Activated CD4-positive, alpha-beta T cell treated with anti-CD3 and anti-CD28 coated beads, Interleukin-2, amount 50 U/mL, for 24 hours (primary cell): ENCODE data around the gene GLP2R.

Experiments
- DNase-seq, 2 donors: peaks; one replicate each; pipeline ENCODE4 v3.0.0-alpha.2; 2020; ENCODE audit warnings: low read depth in 1 of 2, low spot score in 1 of 2

Gene GLP2R

DNA sequence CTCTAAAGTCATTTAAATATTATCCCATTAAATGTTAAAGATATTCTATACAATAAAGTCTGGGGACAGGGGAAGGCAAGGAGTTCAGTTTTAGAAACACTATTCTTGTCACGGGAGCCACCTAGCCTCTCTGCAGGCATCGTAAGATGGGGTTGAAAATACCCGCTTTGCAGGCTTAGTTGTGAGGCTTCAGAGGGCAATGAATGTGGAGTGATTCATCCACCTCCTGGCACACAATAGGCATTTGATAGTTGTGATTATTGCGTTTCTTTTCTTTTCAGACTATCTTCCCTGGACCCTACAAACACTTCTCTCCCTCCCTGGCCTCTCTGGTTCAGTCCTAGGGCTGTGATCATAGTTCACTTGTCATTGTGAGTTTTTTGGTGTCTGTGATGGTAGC lies 19.6 kb downstream of the GLP2R start:
- no peak for DNase-seq

DNA sequence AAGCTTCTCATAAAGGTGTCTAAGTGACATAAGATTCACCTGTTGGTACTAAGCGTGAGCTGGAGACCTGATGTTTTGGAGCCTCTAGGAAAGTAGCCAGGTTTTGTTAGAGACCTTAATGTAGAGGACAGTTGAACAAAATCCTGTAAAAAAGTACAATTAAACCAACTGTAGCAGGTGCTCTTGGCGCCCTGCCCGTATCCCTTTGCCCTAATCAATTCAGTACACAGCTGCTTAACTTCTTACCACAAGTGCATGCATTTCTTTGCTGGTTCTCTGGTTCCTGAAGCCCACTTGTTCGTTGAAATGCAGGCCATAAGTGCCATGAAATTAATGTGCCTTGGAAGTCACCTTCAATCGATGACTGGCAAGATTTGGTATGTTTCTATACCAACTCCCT lies 24.4 kb downstream of the GLP2R start:
- DNase-seq = no peak

DNA sequence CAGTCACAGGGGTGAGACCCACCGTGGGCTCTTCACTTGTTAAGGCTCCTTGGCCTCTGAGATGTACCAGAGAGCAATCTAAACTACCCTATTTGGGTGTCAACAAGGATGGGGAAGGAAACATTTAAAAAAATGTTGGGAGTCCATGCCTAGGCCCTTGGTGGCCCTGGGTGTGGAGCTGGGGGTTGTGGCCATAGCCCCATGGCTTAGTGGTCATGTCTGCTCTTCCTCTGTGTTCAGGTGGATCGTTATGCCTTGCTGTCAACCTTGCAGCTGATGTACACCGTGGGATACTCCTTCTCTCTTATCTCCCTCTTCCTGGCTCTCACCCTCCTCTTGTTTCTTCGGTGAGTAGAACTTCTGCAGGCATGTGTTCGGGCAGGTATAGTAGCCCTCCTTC lies 28.5 kb downstream of the GLP2R start:
- DNase-seq = no peak

DNA sequence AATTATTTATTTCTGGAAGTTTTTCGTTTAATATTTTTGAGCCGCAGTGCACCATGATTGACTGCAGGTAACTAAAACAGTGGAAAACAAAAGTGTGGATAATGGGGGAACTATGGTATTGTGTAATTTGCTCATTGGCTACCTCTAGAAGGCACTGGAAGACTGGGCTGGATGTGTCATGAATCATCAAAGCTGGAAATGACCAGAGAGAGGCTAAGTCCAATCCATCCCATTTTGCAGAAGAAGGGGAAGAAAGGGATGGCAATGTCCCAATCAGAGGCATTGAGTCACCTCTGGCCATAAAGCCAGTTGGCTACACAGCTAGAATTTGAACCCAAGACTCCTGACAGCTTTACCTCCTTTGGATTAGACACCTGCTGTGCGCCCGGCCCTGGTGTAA lies 29.3 kb downstream of the GLP2R start:
- DNase-seq = no peak

DNA sequence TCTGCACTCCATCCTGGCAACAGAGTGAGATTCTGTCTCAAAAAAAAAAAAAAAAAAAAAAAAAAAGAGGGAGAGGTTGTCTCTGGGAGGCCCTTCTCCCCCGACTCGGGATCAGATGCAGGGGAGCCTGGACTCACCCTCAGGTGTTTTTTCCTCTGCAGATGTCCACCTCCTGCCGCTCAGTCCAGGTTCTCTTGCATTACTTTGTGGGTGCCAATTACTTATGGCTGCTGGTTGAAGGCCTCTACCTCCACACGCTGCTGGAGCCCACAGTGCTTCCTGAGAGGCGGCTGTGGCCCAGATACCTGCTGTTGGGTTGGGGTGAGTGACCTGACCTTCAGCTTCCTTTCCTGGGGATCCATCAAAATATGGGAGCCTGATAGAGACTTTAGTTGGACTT lies 34.1 kb downstream of the GLP2R start:
- no peak for DNase-seq

DNA sequence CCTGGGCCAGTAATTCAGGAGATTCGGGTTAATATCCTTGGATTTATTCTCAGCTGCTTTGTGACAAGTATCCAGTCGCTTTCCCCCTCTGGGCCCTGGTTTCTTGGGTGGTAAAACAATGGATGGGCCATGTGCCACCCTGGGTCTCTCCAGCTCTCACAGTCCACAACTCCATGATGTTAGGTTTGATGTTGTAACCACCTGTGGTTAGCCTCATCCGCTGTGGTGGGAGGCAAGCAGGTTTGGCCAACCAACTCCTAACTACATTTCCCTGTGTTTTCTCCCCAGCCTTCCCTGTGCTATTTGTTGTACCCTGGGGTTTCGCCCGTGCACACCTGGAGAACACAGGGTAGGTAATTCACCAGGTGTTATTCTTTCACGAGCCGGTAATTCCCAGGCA lies 35.1 kb downstream of the GLP2R start:
- DNase-seq = no peak

DNA sequence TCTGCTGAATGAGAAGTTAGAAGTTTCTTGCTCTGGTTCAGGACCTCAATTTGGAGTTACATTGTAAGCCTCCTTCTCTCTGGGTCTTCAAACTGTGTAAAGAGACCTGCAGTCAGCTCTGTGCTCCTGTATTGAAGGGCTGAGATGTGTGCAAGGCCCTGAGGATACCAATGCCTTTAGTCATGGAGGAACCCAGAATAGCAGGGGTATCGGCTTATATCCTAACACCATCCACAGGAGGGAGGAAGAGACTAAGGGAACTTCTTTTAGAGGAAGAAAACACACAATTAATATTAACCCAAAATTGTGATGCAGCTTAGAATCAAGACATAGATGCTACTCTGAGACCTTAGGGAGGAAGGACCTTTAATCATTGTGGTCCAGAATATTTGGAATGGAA lies 36.5 kb downstream of the GLP2R start:
- DNase-seq = no peak

DNA sequence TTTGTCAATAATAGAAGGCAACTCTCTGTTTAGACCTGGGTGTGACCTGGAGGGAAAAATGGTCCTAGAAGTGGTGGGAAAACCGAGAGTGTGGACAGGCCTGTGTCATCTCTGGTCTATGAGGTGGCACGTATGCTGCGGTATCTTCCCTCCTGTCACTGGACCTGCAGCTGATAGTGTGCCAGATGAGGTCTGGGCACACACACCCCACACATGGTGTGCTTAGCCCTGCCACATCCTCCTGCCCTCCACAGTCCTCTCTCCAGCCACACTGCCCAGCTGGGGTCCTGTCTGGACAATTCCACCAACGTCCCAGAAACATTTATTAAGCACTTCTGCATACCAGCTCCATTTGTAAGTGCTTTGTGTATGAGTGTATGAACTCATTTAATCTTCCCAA lies 37.2 kb downstream of the GLP2R start:
- no peak for DNase-seq

DNA sequence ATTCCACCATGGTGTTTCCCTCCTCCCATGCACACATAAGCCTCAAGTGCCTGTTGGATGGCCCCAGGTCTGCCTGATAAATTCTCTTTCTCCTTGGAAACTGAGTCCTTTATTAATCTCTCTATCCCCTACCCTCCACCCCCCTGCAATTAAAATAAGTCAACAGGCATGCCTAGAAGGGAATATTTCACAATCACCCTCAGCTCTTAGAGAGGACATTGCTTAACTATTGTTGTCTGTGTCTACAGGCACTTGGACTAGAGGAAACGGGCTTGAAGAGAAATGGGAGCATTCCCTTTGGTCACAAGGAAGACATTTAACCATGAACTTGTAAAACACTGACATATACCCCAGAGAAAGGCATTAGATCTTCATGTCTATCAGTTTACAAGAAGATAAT lies 39.9 kb downstream of the GLP2R start:
- no peak for DNase-seq

DNA sequence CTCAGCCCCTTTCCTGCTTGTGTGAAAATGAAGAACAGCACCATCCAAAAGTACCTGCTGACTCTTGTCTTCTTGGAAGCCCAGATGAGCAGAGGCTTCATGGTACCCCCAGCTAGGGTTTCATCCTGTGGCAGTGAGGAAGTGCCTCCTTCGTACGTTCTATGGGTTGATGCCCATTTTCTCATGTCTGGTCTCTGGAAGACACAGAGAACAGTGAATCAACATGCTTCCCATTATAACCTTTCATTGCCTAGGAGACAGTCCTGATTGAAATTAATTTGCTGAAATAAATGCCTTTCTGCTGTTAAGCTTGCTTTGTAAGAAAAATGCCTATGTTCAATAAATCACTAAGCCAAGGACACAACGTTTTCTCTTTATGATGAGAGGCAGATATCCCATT lies 42.8 kb downstream of the GLP2R start:
- DNase-seq = no peak

DNA sequence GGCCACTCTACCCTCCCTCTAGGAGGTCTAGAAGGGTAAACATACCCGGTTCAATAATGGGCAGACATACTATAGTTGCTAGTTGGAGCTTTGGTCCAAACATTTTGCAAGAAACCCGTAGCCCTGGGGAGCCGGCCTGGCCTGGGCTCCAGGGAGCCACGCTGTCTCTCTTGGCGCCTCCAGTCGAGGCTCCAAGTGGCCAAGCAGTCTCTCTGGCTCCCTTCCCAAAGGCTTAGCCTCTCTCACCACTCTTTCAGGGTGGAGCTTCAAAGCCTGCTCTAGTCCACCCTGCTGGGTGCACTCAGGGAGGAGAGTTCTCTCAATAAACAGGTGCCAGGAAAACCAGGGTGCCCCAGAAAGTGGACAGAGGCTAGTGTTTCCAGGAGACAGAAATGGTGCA lies 47.1 kb downstream of the GLP2R start:
- DNase-seq = no peak

DNA sequence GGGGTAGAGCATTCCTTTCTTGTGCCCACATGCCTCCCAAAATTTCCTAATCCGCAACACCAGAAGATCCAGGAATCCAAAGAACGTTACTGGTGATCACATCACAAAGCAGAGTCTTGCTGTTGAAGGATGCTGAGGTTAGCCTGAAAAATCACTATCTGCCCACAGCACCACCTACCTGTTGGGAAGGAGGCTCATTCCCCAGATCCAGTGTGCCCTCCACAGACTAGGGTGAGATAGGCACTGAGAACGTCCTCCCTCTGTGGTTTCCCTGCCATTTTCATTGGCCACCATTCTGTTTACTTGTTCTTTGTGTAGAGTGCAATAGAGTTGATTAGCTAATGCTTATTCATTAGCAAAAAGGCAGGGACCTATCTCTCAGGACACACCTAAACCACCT lies 49.0 kb downstream of the GLP2R start:
- DNase-seq = no peak

DNA sequence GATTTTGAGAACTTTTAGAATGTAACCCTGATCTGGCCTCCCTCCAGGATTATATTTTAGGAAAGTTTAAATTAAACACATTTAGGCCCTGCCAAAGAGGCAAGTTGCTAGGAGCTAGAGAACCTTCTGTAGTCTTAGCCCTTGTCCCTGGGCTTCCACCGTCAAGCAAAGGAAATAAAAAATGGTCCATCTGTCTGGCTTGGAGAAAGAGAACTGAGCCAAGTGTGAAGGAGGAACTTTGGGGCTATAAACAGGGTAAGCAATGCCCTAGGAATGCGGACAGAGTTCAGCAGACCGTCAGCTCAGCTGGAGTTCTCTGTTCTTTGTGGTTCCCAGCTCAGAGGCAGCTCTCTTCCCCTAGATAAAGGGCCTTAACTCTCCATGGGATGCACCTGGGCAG lies 49.7 kb downstream of the GLP2R start:
- DNase-seq = no peak

DNA sequence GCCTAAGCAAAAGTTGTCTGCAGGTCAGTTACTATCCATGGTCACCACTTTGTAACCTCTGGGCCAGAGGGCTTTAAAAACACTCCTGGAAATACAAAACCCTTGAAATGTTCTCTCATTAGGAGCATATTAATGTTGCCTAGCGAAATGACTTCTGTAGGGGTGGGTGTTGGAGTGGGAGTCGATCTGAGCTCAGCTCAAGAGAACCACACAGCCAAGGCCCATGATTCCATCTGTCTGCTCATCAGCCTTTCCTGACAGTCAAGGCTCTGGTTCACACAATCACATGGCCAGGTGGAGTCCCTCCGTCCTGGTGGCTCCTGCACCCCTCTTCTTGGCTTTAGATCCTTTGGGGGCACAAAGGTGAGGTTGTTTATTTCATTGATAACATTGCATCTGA lies 52.6 kb downstream of the GLP2R start:
- DNase-seq = no peak

DNA sequence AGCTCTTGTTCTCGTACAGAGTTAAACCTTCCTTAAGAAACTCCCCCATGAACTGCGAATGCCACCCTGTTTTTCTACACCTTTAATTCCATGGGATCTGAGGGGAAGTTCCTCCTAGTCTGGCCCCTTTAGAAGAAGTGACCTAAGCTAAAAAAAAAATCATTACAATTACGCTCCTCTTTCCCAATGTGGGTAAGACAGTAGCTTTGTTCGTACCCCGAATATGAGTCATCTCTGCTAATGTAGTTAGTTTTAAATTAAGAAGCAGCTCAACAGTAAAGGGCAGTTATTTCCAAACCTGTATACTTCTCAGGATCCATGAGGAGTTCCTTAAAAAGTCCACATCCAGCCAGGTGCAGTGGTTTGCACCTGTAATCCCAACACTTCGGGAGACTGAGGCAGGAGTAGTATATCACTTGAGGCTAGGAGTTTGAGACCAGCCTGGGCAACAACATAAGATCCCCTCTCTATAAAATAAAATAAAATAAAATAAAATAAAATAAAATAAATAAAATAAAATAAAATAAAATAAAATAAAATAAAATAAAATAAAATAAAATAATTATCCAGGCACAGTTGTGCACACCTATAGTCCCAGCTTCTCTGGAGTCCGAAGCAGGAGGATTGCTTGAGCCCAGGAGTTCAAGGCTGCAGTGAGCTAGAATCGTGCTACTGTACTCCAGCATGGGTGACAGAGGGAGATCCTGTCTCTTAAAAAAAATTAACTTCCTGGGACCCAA lies 53.2 kb downstream of the GLP2R start:
- DNase-seq = no peak

DNA sequence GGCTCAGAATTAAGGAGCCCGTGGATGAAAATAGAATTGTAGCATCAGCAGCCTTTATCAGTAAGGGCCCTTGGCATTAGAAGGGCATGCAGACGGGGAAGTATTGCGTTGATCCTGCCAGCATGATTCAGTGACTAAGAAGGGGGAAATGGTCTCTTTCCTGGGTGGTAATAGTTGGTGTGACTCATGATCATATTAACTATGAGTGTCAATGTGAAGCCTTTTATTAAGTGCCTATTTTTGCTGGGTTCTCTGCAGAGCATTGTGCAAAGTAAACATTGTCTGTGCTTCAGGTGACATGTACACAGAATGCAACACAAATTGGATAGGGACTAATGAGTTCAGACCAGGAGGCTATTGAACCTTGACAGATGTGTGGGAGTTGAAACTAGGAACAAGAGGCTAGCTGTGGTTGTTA lies 54.9 kb downstream of the GLP2R start:
- no peak for DNase-seq

DNA sequence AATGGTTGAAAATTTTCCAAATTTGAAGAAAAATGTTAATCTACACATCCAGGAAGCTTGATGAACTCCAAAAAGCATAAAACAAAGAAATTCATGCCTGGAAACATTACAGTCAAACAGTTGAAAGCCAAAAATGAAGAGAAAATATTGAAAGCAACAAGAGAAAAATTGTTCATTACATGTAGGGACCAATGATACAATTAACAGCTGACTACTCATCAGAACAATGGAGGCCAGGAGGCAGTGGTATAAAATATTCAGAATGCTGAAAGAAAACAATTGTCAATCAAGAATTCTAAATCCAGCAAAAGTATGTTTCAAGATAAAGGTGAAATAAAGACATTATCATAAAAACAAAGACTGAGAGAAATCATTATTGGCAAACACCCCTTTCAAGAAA lies 57.7 kb downstream of the GLP2R start:
- DNase-seq = no peak

DNA sequence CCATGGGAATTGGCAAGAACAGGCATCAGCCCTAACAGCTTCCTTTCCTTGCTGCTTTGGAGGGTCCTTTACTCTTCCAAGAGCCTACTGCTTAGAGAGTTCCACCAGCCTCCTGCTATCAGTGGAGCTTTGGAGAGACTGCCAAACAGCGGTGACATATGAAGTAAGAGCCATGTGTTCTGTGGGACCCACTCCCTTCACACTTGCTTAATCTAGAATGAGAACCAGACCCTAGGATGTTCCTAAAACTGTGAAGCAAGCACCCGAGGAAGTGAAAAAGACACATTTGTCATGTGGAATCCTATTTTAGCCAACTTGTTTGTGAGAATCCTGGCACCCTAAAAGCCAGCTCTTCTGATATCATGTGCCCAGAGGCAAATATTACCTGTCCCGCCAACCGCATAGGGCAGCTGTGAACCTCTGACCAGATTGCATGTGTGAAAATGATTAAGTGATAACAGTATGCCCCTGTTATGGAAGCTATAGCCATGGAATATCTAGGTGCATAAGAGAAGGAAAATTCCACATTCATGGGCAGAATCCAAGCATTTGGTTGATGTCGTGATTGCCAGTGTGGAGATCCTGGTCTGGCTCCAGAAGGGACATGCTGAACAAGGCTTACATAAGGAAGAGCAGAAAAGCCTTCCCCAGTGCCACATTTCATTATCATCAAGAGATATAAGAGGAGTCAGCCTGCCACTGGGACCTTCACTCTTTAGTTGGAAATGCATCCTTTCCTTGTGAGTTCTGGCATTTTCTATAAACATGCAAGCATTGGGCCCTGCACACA lies 60.6 kb downstream of the GLP2R start:
- DNase-seq = no peak

DNA sequence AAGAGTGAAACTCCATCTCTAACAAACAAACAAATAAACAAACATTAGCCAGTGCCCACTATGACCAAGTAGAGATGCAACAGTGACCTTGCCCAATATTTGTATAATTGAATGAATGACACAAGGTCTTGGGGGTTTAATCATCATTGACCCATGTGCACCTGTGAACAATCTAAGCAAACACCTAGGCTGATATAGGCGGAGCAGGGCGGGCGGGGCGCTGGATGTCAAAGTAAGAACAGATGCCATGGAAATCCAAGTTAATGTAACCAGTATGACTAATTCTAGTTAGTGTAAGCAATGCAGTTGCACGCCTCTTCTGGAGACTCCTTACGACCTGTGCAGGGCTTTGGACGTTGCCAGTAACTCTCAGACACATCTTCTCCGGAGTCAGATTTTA lies 61.8 kb downstream of the GLP2R start:
- DNase-seq = no peak

DNA sequence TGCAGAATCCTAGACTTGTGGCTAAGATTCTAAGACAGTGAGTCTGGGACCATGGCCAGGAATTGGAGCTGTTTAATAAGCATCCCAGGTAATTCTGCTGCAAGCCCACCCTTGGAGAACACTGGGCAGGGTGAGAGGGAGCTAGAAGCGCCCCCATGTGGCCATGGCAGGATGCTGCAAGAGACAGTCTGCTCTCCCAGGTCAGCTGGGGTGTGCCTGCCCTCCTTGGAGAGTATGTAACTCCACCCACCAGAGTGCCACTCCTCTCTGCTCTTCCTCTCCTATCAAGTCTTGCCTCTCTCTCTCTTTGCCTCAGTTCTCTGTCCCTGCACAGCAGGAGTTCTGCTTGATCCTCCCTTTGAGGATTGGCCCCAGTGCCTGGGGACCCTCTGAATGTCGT lies 64.4 kb downstream of the GLP2R start:
- no peak for DNase-seq

DNA sequence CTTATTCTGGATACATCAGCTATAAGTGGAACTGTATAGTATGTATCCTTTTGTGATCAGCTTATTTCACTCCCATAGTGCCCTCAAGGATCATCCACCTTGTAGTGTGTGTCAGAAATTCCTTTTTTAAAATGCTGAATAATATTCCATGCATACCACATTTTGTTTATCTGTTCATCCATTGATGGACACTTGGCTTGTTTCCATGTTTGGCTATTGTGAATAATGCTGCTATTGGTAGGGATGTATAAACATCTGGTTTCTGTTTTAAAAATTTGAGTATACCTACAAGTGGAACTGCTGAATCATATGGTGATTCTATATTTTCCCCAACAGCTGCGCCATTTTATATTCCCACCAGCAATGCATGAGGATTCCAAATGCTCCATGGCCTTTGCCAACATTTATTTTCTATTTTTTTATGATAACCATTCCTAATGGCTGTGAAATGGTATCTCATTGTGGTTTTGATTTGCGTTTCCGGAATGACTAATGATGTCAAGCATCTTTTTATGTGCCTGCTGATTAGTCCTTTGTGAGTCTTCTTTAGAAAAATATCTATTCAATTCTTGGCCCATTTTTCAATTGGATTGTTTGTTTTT lies 67.8 kb downstream of the GLP2R start:
- no peak for DNase-seq

DNA sequence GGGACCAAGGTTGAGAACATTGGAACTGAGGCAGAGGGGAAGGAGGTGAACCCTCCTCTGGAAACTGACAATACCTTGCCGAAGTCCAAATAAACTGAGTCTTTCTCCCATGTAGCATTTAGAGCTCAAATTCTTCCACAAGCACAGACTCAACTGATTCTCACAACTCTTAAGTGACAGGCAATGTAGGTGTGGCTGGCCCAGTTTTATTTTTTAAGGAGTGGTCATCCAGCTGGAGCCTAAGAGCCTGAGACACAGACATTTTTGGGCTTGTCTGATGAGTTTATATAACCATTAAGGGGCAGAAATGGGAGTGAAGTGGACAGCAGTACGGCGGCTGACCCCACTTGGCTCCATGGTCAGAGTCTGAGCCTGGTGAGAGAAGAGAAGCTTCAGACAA lies 68.5 kb downstream of the GLP2R start:
- no peak for DNase-seq

DNA sequence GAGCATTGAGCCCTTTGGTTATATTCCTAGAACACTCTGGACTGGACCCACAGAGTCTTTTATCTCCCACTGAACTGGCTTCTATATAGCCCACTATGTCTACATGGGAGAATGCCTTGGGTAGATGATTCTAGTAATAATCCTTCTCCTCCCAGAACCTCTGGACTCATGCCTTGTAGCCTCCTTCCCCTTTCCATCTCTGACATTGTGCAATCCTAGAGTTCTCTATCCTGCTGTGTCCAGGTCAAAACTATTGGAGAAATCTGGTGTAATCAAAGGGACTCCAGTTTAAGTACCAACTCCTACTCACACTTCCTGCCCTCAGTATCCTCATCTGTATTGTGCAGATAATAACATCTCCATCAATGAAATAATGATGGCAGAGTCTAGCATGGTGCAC lies 70.2 kb downstream of the GLP2R start:
- DNase-seq = no peak
